Activated naive CD8-positive, alpha-beta T cell treated with anti-CD3 and anti-CD28 coated beads for 36 hours (primary cell): ENCODE results near the gene ANKRD61. TPM values are rescaled to one million over a fixed set of nuclear protein-coding genes. Genes with fewer than 3 reads are reported as not detected.
"Not testable (repeated sequence)": the region's sequence is repeated elsewhere in the genome, so short reads cannot be mapped to it uniquely, and the experiment has no call there.

ENCODE experiments used
- DNase-seq: peaks from one replicate; pipeline ENCODE4 v3.0.0; 2021
- H3K27ac Mint-ChIP-seq: one replicate; pipeline ENCODE4 v1.8.0; 2022; ENCODE audit warnings: mild to moderate bottlenecking, moderate library complexity, mixed read lengths
- H3K27me3 Mint-ChIP-seq: one replicate; pipeline ENCODE4 v1.8.0; 2022; ENCODE audit warnings: mild to moderate bottlenecking, mixed read lengths
- H3K36me3 Mint-ChIP-seq: one replicate; pipeline ENCODE4 v1.8.0; 2021; ENCODE audit warnings: mild to moderate bottlenecking, mixed read lengths
- H3K4me1 Mint-ChIP-seq: one replicate; pipeline ENCODE4 v1.8.0; 2021; ENCODE audit warnings: mixed read lengths
- H3K4me3 Mint-ChIP-seq: one replicate; pipeline ENCODE4 v1.8.0; 2022; ENCODE audit warnings: mild to moderate bottlenecking, moderate library complexity, mixed read lengths
- H3K9me3 Mint-ChIP-seq: one replicate; pipeline ENCODE4 v1.8.0; 2022; ENCODE audit warnings: mixed read lengths
- total RNA-seq, 2 experiments: library from RNA; stranded (reverse); gene quantifications; one replicate each; pipeline ENCODE4 v1.2.3, GENCODE V29; 2021

Gene ANKRD61
- total RNA-seq, 2 experiments from 2014 or later, result 0.16 TPM; not detected in 1

DNA sequence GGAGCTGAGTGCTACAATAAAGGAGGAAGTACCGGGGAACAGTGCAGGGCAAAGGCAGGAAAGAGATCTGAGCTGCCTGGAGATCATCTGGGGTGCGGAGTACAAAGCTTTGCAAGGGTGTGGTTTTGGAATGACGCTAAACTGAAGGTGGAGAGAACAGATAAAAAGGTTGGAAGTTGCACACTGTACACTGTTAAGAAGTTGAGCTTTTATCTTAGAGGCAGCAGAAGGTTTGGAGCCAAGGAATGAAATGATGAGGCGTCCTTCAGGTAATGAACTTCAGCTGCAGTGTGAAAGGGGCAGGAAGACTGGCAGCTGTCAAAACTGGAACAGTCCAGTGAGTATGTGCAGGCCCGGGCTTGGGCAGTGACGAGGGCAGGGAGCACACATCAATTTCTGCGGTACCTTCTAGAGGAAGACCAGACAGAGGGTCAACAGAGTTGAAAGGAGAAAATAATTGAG, 7.2 kb upstream of the ANKRD61 start:
- no peaks in the 10 kb centered on the region for H3K9me3 Mint-ChIP-seq
- H3K27ac Mint-ChIP-seq, result peak overlapping the region; percentile 67
- peaks cover 17% of the 10 kb centered on the region for H3K4me1 Mint-ChIP-seq
- DNase-seq, result no peak
- H3K36me3 Mint-ChIP-seq, result peaks cover 58% of the 10 kb centered on the region
- no peak overlapping the region for H3K4me3 Mint-ChIP-seq
- no peaks in the 10 kb centered on the region for H3K27me3 Mint-ChIP-seq

DNA sequence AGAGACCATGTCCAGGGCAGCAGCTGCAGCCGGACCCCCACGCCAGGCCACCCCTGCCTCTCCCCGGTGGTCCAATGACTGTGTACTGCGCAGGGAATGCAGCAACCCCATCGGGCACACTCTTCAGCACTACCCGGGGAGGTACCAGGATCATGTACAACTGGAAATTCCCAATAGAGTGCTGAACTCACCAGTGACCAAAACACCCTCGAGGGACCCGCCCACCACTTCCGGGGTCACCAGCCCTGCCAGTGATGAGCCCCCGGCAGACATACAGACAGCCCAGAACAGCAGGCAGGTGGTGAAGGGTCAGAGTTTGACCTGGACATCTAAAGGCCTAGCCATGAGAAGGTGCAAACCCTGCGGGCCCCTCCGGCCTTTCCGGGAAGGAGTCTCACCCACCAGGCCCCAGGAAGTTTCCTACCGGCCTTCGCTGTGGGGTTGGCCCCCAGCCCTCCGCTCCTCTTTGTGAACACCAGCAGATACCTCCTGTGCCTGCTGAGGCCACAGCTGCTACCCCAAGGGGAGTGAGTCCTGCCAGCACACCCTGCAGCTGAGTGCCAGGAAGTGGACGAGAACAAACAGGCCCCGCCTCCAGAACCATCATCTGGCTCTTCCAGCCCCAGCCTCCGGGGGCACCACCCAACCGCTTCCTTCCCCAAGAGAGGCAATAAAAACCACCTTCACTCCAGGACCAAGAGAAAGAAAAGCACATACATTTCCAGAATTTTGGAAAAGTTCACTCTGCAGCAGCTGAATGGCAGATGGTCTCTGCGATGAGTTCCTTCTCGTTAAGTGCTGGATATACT, 5.0 kb upstream of the ANKRD61 start:
- Mint-ChIP-seq H3K9me3 (no peaks in the 10 kb centered on the region), H3K27me3 (no peaks in the 10 kb centered on the region), H3K27ac (peak overlapping the region; percentile 84), H3K4me3 (peak overlapping the region; percentile 43), H3K4me1 (peaks cover 16% of the 10 kb centered on the region), H3K36me3 (peaks cover 47% of the 10 kb centered on the region)
- DNase-seq, result peak; percentile 66

DNA sequence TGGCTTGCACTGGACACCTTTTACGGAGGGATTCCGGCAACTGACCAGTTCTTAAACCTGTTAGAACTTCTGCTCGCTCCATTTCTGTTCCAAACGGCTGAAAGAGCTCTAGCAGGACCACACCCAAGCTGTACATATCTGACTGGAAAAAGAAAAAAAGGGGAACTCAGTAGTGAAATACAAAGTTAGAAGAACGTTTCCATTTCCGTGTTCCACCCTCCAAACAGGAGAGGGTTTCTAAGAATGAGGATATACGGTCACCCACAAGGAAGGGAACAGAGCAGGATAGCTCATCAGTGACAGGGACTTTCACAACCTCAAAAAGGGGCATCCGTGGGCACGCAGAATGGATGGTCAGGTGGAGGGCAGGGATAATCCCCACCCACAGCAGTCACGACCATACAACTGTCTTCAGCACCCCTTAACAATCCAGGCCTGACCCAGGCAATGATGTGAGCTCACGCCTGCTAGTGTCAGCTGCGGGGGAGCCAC, 4.3 kb upstream of the ANKRD61 start:
- Mint-ChIP-seq H3K27me3 (no peaks in the 10 kb centered on the region), H3K9me3 (no peaks in the 10 kb centered on the region), H3K4me3 (no peak overlapping the region), H3K27ac (peak overlapping the region; percentile 84), H3K36me3 (peaks cover 41% of the 10 kb centered on the region), H3K4me1 (peaks cover 12% of the 10 kb centered on the region)
- no peak for DNase-seq

DNA sequence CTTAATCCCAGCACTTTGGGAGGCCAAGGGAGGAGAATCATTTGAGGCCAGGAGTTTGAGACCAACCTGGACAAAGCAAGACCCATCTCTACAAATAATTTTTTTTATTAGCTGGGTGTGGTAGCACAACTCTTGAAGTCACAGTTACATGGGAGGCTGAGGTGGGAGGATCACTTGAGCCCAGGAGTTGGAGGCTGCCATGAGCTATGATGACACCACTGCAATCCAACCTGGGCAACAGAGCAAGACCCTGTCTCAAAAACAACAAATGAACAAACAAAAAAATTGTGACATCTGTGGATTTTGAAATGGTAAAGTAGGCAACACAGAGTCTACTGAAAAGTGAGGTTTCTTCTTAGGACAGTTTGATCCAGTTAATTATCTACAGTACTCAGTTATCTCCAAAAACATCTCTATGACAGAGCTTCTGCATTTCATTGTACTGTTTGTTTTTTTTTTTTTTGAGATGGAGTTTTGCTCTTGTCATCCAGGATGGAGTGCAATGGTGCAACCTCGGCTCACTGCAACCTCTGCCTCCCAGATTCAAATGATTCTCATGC, 3.3 kb upstream of the ANKRD61 start:
- no peak for DNase-seq
- Mint-ChIP-seq H3K9me3 (no peaks in the 10 kb centered on the region), H3K4me3 (no peak overlapping the region), H3K27ac (no peak overlapping the region), H3K4me1 (peaks cover 12% of the 10 kb centered on the region), H3K36me3 (peaks cover 34% of the 10 kb centered on the region), H3K27me3 (no peaks in the 10 kb centered on the region)

DNA sequence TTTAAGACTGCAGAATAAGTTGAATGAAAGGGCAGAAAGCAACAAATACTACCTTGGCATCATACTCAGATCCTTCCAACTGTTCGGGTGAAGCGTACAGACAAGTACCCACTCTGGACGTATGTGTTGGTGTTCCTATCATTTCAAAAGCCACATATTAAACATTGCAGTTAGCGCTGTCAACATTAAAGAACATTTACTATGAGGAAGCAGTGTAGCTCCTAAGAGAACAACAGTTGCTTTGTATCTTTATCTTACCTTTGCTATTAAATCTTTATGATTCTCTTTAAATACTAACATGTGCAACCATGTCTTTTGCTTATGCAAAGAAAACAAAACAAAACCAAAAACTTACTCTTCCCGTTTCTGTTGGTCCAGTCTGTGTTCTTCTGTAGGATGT, 2.6 kb upstream of the ANKRD61 start:
- Mint-ChIP-seq H3K4me3 (no peak overlapping the region), H3K36me3 (peaks cover 29% of the 10 kb centered on the region), H3K4me1 (peaks cover 12% of the 10 kb centered on the region), H3K27ac (no peak overlapping the region), H3K9me3 (no peaks in the 10 kb centered on the region), H3K27me3 (no peaks in the 10 kb centered on the region)
- no peak for DNase-seq

DNA sequence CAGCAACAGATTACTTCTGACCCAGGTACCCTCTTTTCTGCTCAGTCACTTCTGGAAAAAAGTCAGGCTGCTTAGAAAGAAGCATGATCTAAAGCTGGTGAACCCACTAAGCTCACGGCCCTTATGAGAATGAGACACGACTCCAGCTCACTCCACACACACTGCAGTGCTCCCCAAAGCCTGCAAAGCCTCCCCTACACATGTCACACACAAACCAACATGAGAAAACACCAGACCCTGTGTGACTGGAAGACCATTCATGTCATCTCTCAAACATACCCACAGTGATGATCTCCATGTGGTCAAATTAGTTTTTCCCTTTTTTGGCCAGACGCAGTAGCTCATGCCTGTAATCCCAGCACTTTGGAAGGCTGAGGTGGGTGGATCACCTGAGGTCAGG, 391 bp downstream of the ANKRD61 start:
- Mint-ChIP-seq H3K9me3 (no peaks in the 10 kb centered on the region), H3K27ac (no peak overlapping the region), H3K27me3 (no peaks in the 10 kb centered on the region), H3K36me3 (peaks cover 16% of the 10 kb centered on the region), H3K4me3 (no peak overlapping the region), H3K4me1 (peaks cover 9% of the 10 kb centered on the region)
- no peak for DNase-seq

DNA sequence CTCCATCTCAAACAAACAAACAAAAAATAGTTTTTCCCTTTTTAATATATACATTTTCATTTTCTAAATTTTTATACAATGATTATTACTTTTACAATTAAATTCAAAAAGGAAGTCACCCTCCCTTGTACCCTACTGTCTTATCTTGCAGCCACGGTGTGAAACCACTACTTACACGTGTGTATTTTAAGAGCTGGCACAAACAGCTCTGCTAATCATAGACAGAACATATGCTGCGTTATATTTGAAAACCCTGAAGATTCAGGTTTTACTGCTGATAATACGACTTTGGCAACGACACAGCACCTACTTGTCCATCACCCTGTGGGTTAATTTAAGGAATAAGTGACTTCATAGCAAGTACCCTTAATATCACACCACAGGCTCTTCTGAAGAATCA, 991 bp downstream of the ANKRD61 start:
- peaks cover 10% of the 10 kb centered on the region for H3K36me3 Mint-ChIP-seq
- H3K4me3 Mint-ChIP-seq, result no peak overlapping the region
- no peaks in the 10 kb centered on the region for H3K9me3 Mint-ChIP-seq
- DNase-seq, result no peak
- H3K4me1 Mint-ChIP-seq, result peaks cover 3% of the 10 kb centered on the region
- H3K27ac Mint-ChIP-seq, result no peak overlapping the region
- H3K27me3 Mint-ChIP-seq, result no peaks in the 10 kb centered on the region

DNA sequence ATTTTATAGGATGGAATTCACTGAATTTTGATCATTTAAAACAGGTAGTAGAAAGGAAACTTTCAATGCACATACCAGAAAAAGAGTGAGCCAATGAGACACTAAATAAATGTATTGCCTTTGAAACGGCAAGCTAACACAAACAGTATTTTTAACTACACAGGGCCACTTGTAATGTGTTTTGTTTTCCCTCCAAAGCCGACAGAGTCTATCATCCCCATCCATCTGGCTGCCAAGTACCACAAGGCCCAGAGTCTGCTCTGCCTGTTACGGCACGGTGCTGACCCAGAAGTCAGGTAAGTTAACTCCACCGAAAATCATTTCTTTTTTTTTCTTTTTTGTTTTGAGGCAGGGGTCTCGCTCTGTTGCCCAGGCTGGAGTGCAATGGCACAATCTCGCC, 1.5 kb downstream of the ANKRD61 start:
- Mint-ChIP-seq H3K4me3 (no peak overlapping the region), H3K4me1 (no peaks in the 10 kb centered on the region), H3K36me3 (peaks cover 8% of the 10 kb centered on the region), H3K9me3 (no peaks in the 10 kb centered on the region), H3K27me3 (no peaks in the 10 kb centered on the region), H3K27ac (no peak overlapping the region)
- DNase-seq, result no peak

DNA sequence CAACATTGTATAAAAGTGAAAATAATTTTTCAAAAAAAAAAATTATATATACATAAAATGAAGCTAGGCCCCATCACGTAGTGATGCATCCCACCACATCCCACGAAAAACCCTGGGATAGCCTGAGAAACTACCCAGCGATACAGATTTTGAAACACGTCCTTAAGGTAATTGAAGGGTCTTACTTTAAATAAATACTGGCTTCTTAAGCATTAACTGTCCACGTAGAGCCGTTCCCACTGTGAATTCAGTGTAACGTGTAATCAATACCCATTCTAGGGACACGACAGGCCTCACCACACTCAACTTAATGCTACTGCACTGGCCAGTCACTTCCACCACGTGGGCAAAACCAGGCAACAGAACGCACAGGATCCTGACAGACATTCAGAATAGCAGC, 4.0 kb downstream of the ANKRD61 start:
- Mint-ChIP-seq H3K27ac (no peak overlapping the region), H3K4me1 (no peaks in the 10 kb centered on the region), H3K36me3 (peaks cover 4% of the 10 kb centered on the region), H3K4me3 (no peak overlapping the region), H3K27me3 (no peaks in the 10 kb centered on the region), H3K9me3 (no peaks in the 10 kb centered on the region)
- no peak for DNase-seq

DNA sequence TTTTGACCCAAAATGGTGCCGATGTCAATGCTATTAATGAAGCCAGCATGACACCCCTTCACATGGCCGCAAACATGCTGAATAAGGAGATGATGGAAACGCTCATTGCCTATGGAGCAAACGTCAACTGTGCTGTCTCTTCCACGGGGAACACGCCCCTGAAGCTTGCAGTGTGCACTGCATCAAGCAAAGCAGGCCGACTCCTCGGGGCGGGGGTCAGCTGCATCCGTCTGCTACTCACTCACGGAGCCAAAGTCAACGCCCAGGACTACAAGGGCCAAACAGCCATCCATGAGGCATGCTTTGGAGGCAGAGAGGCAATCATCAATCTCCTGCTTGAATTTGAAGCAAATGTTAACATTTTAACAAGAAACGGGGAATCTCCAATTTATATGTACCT, 4.5 kb downstream of the ANKRD61 start:
- Mint-ChIP-seq H3K27me3 (no peaks in the 10 kb centered on the region), H3K27ac (no peak overlapping the region), H3K9me3 (no peaks in the 10 kb centered on the region), H3K4me1 (no peaks in the 10 kb centered on the region), H3K4me3 (no peak overlapping the region), H3K36me3 (peaks cover 7% of the 10 kb centered on the region)
- DNase-seq, result no peak

DNA sequence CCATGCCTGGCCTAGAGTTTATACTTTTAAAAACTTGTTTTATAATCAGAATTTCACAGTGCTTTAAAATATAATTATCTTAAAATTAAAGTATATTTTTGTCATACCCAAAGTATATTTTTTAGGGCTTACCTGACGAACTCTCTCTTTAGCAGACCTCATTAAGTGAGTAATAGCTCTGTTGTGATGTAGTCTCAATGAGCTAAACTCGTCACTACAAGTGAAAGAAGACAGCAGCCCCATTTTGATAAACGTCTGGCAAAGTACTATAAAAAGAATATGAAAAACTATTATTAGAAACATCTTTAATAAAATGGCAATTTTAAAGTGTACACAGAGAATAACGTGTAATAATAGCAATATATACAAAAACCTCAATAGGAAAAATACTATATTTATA, 18.6 kb downstream of the ANKRD61 start:
- Mint-ChIP-seq H3K27ac (no peak overlapping the region), H3K9me3 (no peaks in the 10 kb centered on the region), H3K4me3 (no peak overlapping the region), H3K4me1 (peaks cover 2% of the 10 kb centered on the region), H3K36me3 (peaks cover 8% of the 10 kb centered on the region), H3K27me3 (no peaks in the 10 kb centered on the region)
- DNase-seq, result no peak

DNA sequence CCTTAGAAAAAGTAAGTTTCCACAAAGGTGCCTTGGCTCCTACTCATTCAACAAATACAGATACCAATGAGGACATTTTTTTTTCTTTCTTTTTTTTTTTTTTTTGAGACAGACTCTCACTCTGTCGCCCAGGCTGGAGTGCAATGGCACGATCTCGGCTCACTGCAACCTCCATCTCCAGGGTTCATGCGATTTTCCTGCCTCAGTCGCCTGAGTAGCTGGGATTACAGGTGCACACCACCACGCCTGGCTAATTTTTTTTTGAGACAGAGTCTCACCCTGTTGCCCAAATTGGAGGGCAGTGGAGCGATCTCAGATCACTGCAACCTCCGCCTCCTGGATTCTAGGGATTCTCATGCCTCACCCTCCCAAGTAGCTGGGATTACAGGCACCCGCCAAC, 20.0 kb downstream of the ANKRD61 start:
- H3K36me3 Mint-ChIP-seq, H3K9me3 Mint-ChIP-seq, H3K4me1 Mint-ChIP-seq, H3K27me3 Mint-ChIP-seq, DNase-seq, H3K4me3 Mint-ChIP-seq, H3K27ac Mint-ChIP-seq: not testable (repeated sequence)

DNA sequence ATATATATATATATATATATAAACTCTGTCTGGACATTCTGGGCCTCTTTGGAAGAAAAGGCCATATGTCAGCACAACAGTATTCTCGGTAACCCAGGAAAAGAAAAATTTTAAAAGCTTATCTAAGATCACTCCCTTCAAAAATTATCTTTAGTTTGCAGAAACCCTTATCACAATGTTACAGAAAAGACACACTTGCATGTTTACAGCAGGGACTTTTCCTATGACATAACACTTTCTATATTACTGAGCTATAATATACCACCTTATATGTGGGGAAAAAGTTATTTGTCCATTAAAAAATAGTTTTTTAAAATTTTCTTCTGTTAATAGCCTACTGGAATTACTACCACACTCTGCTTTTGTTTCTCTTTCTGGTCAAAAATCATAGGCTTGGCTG, 25.4 kb downstream of the ANKRD61 start:
- H3K9me3 Mint-ChIP-seq, result no peaks in the 10 kb centered on the region
- H3K27ac Mint-ChIP-seq, result no peak overlapping the region
- H3K4me3 Mint-ChIP-seq, result no peak overlapping the region
- peaks cover 15% of the 10 kb centered on the region for H3K4me1 Mint-ChIP-seq
- no peaks in the 10 kb centered on the region for H3K27me3 Mint-ChIP-seq
- DNase-seq, result no peak
- peaks cover 7% of the 10 kb centered on the region for H3K36me3 Mint-ChIP-seq

DNA sequence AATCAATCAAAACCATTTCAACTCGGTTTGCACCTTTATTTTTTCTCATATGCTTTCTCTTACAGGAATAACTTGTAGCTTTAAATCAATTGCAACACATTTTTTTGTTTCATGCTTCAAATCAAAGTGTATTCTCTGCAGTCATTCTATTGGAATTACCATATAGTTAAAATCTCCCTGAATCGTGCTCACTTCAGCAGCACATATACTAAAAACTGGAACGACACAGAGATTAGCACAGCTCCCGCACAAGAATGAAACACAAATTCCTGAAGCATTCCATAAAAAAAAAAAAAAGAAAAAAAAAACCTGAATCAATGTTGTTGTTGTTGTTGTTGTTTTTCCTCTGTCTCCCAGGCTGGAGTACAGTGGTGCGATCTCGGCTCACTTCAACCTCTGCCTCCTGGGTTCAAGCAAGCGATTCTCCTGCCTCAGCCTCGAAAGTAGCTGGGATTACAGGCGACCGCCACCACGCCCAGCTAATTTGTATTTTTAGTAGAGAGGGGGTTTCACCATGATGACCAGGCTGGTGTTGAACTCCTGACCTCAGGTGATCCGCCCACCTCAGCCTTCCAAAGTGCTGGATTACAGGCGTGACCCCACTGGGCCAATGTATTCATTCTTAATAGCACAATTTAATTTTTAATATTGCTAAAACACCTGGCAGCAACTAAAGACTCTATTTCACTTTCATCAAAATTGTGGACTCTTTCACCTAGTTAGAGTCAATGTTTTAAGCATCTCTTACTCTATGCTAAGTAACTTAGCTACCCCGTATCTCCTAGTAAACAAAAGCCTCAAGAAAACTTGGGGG, 26.3 kb downstream of the ANKRD61 start:
- H3K27me3 Mint-ChIP-seq, result no peaks in the 10 kb centered on the region
- H3K27ac Mint-ChIP-seq, result peak overlapping the region; percentile 51
- peak overlapping the region; percentile 93 for H3K4me3 Mint-ChIP-seq
- H3K4me1 Mint-ChIP-seq, result peaks cover 15% of the 10 kb centered on the region
- H3K36me3 Mint-ChIP-seq, result peaks cover 7% of the 10 kb centered on the region
- DNase-seq, result no peak
- no peaks in the 10 kb centered on the region for H3K9me3 Mint-ChIP-seq

DNA sequence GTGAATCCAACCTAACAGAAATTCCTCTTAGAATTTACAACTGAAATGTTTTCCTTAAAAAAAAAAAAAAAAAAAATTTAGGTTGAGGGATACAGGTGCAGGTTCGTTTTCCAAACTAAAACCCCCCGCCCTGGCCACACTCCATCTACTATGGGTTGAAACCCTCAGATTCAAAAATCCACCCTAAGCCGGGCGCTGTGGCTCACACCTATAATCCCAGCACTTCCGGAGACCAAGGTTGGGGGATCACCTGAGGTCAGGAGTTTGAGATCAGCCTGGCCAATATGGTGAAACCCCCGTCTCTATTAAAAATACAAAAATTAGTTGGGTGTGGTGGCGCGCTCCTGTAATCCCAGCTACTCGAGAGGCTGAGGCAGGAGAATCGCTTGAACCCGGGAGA, 28.8 kb downstream of the ANKRD61 start:
- DNase-seq, H3K36me3 Mint-ChIP-seq, H3K9me3 Mint-ChIP-seq, H3K27ac Mint-ChIP-seq, H3K27me3 Mint-ChIP-seq: not testable (repeated sequence)
- H3K4me3 Mint-ChIP-seq, result peak overlapping the region; percentile 93
- H3K4me1 Mint-ChIP-seq, result peaks cover 15% of the 10 kb centered on the region
